Measurements from ENCODE around the gene APEH. TPM values are rescaled to one million over a fixed set of nuclear protein-coding genes. Genes with fewer than 3 reads are reported as not detected.

Gene APEH
- total RNA-seq, 2 donors from 2014 or later: 151 to 278 TPM

DNA sequence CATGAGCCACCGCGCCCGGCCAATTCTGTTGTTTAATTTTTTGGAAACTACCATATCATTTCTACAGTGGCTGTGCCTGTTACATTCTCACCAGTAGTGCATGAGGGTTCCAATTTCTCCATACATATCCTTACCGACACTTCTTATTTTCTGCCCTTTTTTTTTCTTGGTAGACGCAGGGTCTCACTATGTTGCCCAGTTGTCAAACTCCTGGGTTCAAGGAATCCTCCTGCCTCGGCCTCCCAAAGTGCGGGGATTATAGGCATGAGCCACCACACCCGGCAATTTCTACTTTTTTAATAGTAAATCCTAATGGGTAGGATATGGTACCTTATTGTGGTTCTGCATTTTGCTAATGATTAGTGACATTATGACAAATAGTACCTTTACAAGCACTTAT lies 35.7 kb downstream of the APEH start:
- no peak overlapping the region for H3K4me3 ChIP-seq
- H3K9me3 ChIP-seq: no peaks in the 10 kb centered on the region
- TF ChIP-seq, protein P1, sequence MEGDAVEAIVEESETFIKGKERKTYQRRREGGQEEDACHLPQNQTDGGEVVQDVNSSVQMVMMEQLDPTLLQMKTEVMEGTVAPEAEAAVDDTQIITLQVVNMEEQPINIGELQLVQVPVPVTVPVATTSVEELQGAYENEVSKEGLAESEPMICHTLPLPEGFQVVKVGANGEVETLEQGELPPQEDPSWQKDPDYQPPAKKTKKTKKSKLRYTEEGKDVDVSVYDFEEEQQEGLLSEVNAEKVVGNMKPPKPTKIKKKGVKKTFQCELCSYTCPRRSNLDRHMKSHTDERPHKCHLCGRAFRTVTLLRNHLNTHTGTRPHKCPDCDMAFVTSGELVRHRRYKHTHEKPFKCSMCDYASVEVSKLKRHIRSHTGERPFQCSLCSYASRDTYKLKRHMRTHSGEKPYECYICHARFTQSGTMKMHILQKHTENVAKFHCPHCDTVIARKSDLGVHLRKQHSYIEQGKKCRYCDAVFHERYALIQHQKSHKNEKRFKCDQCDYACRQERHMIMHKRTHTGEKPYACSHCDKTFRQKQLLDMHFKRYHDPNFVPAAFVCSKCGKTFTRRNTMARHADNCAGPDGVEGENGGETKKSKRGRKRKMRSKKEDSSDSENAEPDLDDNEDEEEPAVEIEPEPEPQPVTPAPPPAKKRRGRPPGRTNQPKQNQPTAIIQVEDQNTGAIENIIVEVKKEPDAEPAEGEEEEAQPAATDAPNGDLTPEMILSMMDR (IDR thresholded peaks at IDR 0.05): no peak
- intact Hi-C loops (cut with DNase I): loop anchor here (10.0 kb wide), 1 partner anchor 195 kb away; the partner anchor contains the start of gene MST1R
- H3K27ac ChIP-seq: no peak overlapping the region
- no peaks in the 10 kb centered on the region for H3K27me3 ChIP-seq
- no peak for DNase-seq
- H3K9ac ChIP-seq (ENCODE audit: low read depth in 2 of 2, low read length in 2 of 2): no peak overlapping the region
- no peaks in the 10 kb centered on the region for H3K4me1 ChIP-seq
- H3K36me3 ChIP-seq: no peaks in the 10 kb centered on the region

DNA sequence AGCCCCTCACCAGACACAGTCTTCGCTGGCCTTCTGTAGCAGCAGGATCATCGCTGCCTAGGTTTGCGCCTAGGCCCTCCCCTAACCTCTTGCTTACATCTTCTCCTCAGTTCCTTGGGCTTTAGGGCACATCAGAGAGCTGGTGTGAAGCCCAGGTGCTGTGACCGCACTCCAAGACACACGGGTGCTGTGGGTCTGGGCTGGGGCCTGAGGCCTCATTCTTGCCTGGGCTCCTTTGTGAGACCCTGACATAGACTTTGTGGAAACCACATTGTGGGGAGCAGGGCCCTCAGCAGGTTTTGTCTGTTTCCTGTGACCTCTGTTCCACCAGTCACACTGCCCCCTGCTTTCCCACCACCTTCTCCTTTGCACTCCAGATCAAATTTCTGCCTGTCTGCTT lies 37.3 kb downstream of the APEH start:
- Histone ChIP-seq H3K4me1 (no peaks in the 10 kb centered on the region), H3K4me3 (no peak overlapping the region), H3K27me3 (no peaks in the 10 kb centered on the region), H3K27ac (no peak overlapping the region), H3K36me3 (no peaks in the 10 kb centered on the region), H3K9me3 (no peaks in the 10 kb centered on the region), H3K9ac (ENCODE audit: low read depth in 2 of 2, low read length in 2 of 2) (no peak overlapping the region)
- DNase-seq: no peak
- intact Hi-C loops (cut with DNase I): no loop called here
- TF ChIP-seq, protein P1 (IDR thresholded peaks at IDR 0.05): no peak

DNA sequence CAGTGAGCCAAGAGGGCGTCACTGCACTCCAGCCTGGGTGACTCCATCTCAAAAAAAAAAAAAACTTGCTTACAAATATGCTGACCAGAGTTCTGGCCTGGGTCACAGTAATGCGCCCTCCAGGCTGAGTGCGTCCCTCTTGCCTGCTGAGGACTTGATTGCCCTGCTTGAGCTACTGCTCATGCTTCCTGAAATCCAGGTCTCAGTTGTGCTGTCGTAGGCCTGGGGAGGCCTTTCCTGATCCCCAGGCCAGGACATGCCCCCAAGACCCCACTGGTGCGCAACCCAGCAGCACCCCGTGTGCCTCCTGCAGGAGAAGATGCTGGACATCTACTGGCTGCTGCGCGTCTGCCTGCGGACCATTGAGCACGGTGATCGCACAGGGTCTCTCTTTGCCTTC lies 38.0 kb downstream of the APEH start:
- Histone ChIP-seq H3K36me3 (no peaks in the 10 kb centered on the region), H3K27me3 (no peaks in the 10 kb centered on the region), H3K4me1 (no peaks in the 10 kb centered on the region), H3K4me3 (no peak overlapping the region), H3K9ac (ENCODE audit: low read depth in 2 of 2, low read length in 2 of 2) (no peak overlapping the region), H3K9me3 (no peaks in the 10 kb centered on the region), H3K27ac (no peak overlapping the region)
- intact Hi-C loops (cut with DNase I): no loop called here
- DNase-seq: no peak
- TF ChIP-seq, protein P1 (IDR thresholded peaks at IDR 0.05): no peak

DNA sequence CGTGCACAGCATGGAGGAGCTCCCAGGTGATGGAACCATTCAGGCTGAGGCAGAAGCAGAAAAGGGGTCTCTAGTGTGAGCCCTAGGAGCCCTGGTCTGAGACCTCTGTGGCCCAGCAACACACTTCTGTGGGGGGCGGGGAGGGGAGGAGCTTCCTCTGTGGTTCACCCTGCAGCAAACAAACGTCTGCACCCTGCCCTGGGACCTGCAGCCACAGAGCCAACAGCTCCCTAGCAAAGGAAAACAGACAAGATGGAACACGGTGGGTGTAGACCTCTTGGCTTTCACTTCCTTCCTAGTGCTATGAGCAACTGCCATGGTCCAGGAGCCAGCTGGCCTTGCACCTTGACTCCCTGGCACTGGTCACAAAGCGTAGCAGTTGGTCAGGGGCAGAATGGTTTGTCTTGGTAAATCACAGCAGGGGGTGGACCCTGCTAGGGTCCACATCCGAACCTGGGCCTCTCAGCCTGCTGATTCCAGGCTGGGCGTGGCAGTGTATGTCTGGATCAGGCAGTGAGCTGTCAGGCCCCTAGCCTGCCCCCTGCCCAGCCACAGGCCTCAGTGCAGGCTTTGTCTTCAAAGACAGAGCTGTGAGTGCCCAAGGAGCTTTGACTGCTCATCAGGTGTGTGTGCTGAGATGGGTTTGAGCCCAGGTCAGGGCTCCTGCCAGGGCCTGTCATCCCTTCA lies 38.6 kb downstream of the APEH start:
- intact Hi-C loops (cut with DNase I): no loop called here
- H3K4me1 ChIP-seq: no peaks in the 10 kb centered on the region
- no peaks in the 10 kb centered on the region for H3K9me3 ChIP-seq
- no peak for DNase-seq
- H3K9ac ChIP-seq (ENCODE audit: low read depth in 2 of 2, low read length in 2 of 2): no peak overlapping the region
- H3K27me3 ChIP-seq: no peaks in the 10 kb centered on the region
- no peak overlapping the region for H3K27ac ChIP-seq
- H3K4me3 ChIP-seq: no peak overlapping the region
- H3K36me3 ChIP-seq: no peaks in the 10 kb centered on the region
- TF ChIP-seq, protein P1 (IDR thresholded peaks at IDR 0.05): no peak

DNA sequence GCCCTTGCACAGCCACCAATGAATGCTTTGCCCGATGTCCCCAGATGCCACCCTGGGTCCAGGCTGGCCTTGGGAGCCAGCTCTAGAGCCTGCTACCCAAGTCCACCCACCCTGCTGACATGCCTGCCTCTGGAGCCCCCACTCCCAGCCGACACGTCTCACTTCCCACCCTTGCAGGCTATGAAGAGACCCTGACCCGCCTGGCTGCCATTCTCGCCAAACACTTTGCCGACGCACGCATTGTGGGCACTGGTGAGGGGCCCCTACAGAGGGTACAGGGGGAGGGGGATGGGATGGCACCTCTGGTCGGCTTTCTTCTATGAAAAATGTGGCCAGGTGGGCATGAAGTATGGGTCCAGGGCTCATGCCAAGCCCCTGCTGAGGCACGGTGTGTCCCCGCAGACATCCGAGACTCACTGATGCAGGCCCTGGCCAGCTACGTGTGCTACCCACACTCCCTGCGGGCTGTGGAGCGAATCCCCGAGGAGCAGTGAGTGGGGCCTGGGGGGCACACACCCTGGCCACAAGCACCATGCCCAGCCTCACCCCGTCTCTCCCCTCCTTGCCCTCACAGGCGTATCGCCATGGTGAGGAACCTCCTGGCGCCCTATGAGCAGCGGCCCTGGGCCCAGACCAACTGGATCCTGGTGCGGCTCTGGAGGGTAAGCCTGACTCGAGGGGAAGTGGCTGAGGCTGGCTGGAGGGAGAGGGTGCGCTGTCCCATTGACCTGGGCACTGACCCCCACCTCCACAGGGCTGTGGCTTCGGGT lies 39.4 kb downstream of the APEH start:
- Histone ChIP-seq H3K4me1 (peaks cover 3% of the 10 kb centered on the region), H3K4me3 (no peak overlapping the region), H3K27me3 (no peaks in the 10 kb centered on the region), H3K9ac (ENCODE audit: low read depth in 2 of 2, low read length in 2 of 2) (no peak overlapping the region), H3K36me3 (no peaks in the 10 kb centered on the region), H3K27ac (no peak overlapping the region), H3K9me3 (no peaks in the 10 kb centered on the region)
- TF ChIP-seq, protein P1 (IDR thresholded peaks at IDR 0.05): no peak
- DNase-seq: no peak
- intact Hi-C loops (cut with DNase I): no loop called here
